IPS DF 19.7 (cell line): ENCODE data around the gene PTPRM.
"Not testable (repeated sequence)": the region's sequence is repeated elsewhere in the genome, so short reads cannot be mapped to it uniquely, and the experiment has no call there.

Experiments used
- DNase-seq: peaks from one replicate; pipeline ENCODE4 v3.0.0-alpha.2; 2013; ENCODE audit warnings: low read depth, low spot score

PTPRM gene

GRCh38 chr18:8424917-8425725 lies 858.0 kb downstream of the PTPRM start:
- DNase-seq = no peak

- peak; percentile 20 for DNase-seq
These were observed 859.3 kb downstream of the PTPRM start for GRCh38 chr18:8426401-8426800.

- DNase-seq = no peak
These were observed 860.2 kb downstream of the PTPRM start for GRCh38 chr18:8427339-8427738.

GRCh38 chr18:8428951-8429350 lies 861.8 kb downstream of the PTPRM start:
- DNase-seq = no peak

GRCh38 chr18:8431036-8431435 lies 863.9 kb downstream of the PTPRM start:
- no peak for DNase-seq

- no peak for DNase-seq
These were observed 866.2 kb downstream of the PTPRM start for GRCh38 chr18:8433323-8433722.

GRCh38 chr18:8433771-8434170 lies 866.7 kb downstream of the PTPRM start:
- no peak for DNase-seq

- no peak for DNase-seq
These were observed 868.3 kb downstream of the PTPRM start for GRCh38 chr18:8435376-8435775.

- DNase-seq = no peak
These were observed 871.9 kb downstream of the PTPRM start for GRCh38 chr18:8439055-8439454.

- no peak for DNase-seq
These were observed 876.4 kb downstream of the PTPRM start for GRCh38 chr18:8443505-8443904.

GRCh38 chr18:8446936-8447335 lies 879.8 kb downstream of the PTPRM start:
- not testable (repeated sequence) for DNase-seq

- DNase-seq = no peak
These were observed 881.0 kb downstream of the PTPRM start for GRCh38 chr18:8448130-8448529.

- DNase-seq = peak; percentile 47
These were observed 882.9 kb downstream of the PTPRM start for GRCh38 chr18:8450013-8450412.

GRCh38 chr18:8450898-8451665 lies 884.0 kb downstream of the PTPRM start:
- no peak for DNase-seq

- DNase-seq = no peak
These were observed 886.4 kb downstream of the PTPRM start for GRCh38 chr18:8453528-8453927.

GRCh38 chr18:8454136-8454535 lies 887.0 kb downstream of the PTPRM start:
- DNase-seq = no peak

GRCh38 chr18:8455661-8456614 lies 888.8 kb downstream of the PTPRM start:
- no peak for DNase-seq
